Fibroblast of gingiva (primary cell): Measurements from ENCODE around the gene SSX5.
"Not testable (repeated sequence)": the region's sequence is repeated elsewhere in the genome, so short reads cannot be mapped to it uniquely, and the experiment has no call there.

Source experiments
- DNase-seq: peaks from one replicate; pipeline ENCODE4 v3.0.0-alpha.2; 2011; ENCODE audit warnings: low read depth

SSX5 gene

GRCh38 chrX:48196745-48197201 lies at the start of gene SSX5:
SSX5 (minus strand) TSS chrX:48196795; CDS start chrX:48195358, 1,437 bp downstream.
- DNase-seq, result no peak

- not testable (repeated sequence) for DNase-seq
These were observed 27.6 kb upstream of the SSX5 start for GRCh38 chrX:48224196-48224595.

- DNase-seq, result not testable (repeated sequence)
These were observed 17.7 kb upstream of the SSX5 start for GRCh38 chrX:48214341-48214740.

GRCh38 chrX:48190024-48190423 lies 6.6 kb downstream of the SSX5 start:
- not testable (repeated sequence) for DNase-seq

- not testable (repeated sequence) for DNase-seq
These were observed 14.7 kb downstream of the SSX5 start for GRCh38 chrX:48181882-48182281.

- DNase-seq, result no peak
These were observed 15.8 kb downstream of the SSX5 start for GRCh38 chrX:48180811-48181210.

- DNase-seq, result no peak
These were observed 16.9 kb downstream of the SSX5 start for GRCh38 chrX:48179691-48180090.

GRCh38 chrX:48166322-48166721 lies 30.3 kb downstream of the SSX5 start:
- not testable (repeated sequence) for DNase-seq

- DNase-seq, result no peak
These were observed 31.4 kb downstream of the SSX5 start for GRCh38 chrX:48165241-48165640.

- no peak for DNase-seq
These were observed 40.6 kb downstream of the SSX5 start for GRCh38 chrX:48156014-48156413.

GRCh38 chrX:48154796-48155195 lies 41.8 kb downstream of the SSX5 start:
- no peak for DNase-seq

- DNase-seq, result no peak
These were observed 42.8 kb downstream of the SSX5 start for GRCh38 chrX:48153769-48154168.

GRCh38 chrX:48142697-48143096 lies 53.9 kb downstream of the SSX5 start:
- not testable (repeated sequence) for DNase-seq

GRCh38 chrX:48141810-48142508 lies 54.6 kb downstream of the SSX5 start:
- not testable (repeated sequence) for DNase-seq

GRCh38 chrX:48139076-48139475 lies 57.5 kb downstream of the SSX5 start:
- DNase-seq, result not testable (repeated sequence)
